Right hindlimb (tissue), 1 donor: ENCODE data around the gene GPC5.

Experiments used
- DNase-seq: peaks from one replicate; pipeline ENCODE4 v3.0.0-alpha.2; 2018

Gene GPC5

GRCh38 chr13:92038905-92039304, 640.5 kb downstream of the GPC5 start:
- DNase-seq, result no peak

GRCh38 chr13:92042522-92042921, 644.1 kb downstream of the GPC5 start:
- no peak for DNase-seq

GRCh38 chr13:92044351-92044750, 645.9 kb downstream of the GPC5 start:
- no peak for DNase-seq

GRCh38 chr13:92054389-92054788, 656.0 kb downstream of the GPC5 start:
- DNase-seq, result no peak

- DNase-seq, result no peak
These were observed 676.2 kb downstream of the GPC5 start for GRCh38 chr13:92074658-92075057.

- no peak for DNase-seq
These were observed 699.0 kb downstream of the GPC5 start for GRCh38 chr13:92097337-92097903.

GRCh38 chr13:92101801-92102200, 703.4 kb downstream of the GPC5 start:
- no peak for DNase-seq

- no peak for DNase-seq
These were observed 705.3 kb downstream of the GPC5 start for GRCh38 chr13:92103689-92104153.

GRCh38 chr13:92122186-92122853, 723.9 kb downstream of the GPC5 start:
- no peak for DNase-seq

GRCh38 chr13:92126399-92126798, 728.0 kb downstream of the GPC5 start:
- no peak for DNase-seq

- DNase-seq, result no peak
These were observed 737.1 kb downstream of the GPC5 start for GRCh38 chr13:92135509-92135908.

GRCh38 chr13:92136449-92137155, 738.2 kb downstream of the GPC5 start:
- no peak for DNase-seq

GRCh38 chr13:92137520-92137919, 739.1 kb downstream of the GPC5 start:
- no peak for DNase-seq

- no peak for DNase-seq
These were observed 745.3 kb downstream of the GPC5 start for GRCh38 chr13:92143766-92144165.

GRCh38 chr13:92150606-92151005, 752.2 kb downstream of the GPC5 start:
- no peak for DNase-seq

GRCh38 chr13:92158346-92158745, 759.9 kb downstream of the GPC5 start:
- DNase-seq, result no peak

GRCh38 chr13:92164822-92165221, 766.4 kb downstream of the GPC5 start:
- no peak for DNase-seq

GRCh38 chr13:92172191-92172590, 773.8 kb downstream of the GPC5 start:
- no peak for DNase-seq

- DNase-seq, result no peak
These were observed 774.8 kb downstream of the GPC5 start for GRCh38 chr13:92173254-92173653.

- DNase-seq, result peak; percentile 18
These were observed 776.9 kb downstream of the GPC5 start for GRCh38 chr13:92175330-92175729.

GRCh38 chr13:92177966-92178365, 779.5 kb downstream of the GPC5 start:
- DNase-seq, result no peak

- no peak for DNase-seq
These were observed 780.8 kb downstream of the GPC5 start for GRCh38 chr13:92179223-92179622.

GRCh38 chr13:92187378-92187989, 789.1 kb downstream of the GPC5 start:
- DNase-seq, result peak; percentile 24

- DNase-seq, result no peak
These were observed 790.2 kb downstream of the GPC5 start for GRCh38 chr13:92188574-92188973.
